Iris pigment epithelial cell (primary cell): Measurements from ENCODE around the gene CSF2.
A peak's percentile ranks its signal among the peaks of the same experiment; 100 is the strongest.

Source experiments
- DNase-seq: peaks from one replicate; pipeline ENCODE4 v3.0.0-alpha.2; 2011; ENCODE audit warnings: low read depth

CSF2 gene

GRCh38 chr5:132073231-132074013, at the start of gene CSF2:
CSF2 (plus strand) TSS chr5:132073789; CDS start chr5:132073824, 35 bp downstream.
- DNase-seq, result peak; percentile 59

DNA sequence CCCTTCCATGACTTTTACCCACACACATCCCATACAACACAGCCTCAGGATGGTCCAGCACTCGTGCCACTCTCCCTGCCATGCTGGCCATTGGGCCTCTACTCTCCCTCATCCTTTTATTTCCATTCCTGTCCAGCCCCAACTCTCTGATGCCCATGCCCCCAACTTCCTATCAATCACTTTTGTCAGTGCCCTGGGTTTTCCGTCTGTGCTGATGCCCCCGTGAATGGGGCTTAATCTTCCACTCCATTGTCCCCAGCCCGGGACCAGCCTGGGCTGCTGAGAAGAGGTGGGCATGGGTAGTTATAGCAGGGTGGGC, 49.5 kb upstream of the CSF2 start:
- no peak for DNase-seq

DNA sequence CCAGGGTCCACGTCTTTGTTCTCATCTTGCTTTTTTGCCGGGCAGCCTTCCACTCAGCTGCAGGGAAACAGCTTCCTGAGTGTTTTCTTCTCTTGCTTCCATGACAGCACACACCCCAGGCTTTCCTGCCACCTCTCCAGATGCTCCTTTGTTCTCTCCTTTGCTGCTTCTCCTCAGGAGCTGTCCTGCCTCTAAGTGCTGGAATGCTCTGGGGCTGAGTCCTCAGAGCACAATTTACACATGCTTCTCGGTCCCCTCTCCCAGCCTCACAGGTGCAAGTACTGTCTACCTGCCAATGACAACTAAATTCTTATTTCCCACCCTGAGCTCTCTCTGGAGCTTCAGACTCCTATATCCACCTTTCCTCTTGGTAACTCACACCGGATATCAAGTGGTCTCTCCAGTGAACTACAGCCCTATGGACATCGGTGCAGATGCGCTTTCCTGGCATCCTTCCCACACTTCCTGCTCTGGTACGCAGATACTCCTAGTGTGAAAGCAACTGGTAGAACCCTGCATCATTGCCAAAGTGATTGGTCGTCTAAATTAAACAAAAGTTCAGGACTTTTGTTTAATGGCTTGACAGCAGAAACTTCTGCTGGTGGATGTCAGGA, 48.7 kb upstream of the CSF2 start:
- no peak for DNase-seq

DNA sequence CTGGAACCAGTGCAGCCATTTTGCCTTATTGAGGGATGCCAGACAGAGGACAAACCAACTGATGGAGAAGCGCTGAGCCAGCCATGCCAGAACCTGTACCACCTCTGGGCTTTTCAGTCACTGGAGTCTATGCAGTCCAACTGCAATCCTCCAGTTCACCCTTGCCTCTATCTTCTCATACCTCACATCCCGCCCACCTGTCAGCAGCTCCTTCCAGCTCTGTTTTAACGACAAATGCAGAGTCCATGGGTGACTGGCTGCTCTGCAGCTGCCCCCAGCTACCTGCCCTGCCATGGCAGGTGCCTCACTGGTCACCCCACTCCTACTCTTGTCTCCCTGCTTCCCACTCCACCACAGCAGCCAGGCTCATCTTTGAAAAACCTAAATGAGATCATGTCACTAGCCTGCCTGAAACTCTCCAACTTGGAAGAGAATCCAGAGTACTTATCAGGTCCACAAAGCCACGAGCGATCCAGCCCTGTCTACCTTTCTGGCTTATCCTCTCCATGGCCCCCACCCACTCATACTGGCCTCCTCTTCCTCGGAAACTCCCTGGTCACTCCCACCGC, 48.1 kb upstream of the CSF2 start:
- no peak for DNase-seq

DNA sequence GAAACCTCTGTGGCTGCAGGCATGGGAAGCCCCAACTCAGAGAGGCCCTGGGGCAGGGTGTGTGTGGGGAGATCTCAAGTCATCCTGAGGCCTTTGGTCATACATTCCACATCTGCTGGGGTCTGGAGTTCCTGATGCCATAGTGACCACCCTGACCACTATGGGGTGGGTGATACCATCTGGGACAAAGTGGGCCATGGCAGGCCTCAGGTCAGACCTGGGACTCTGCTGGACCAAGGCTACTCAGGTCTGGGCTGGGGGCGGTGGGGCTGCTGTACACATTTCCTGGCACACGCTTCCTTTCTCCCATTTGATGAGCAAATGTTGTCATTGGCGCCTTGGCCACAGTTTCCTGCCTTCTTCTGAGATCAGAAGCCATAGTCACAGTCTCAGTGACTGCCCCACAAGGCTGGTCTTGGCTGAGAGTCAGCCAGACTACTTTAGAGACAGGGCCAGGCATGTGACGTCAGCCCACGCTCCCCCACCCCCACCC, 47.0 kb upstream of the CSF2 start:
- no peak for DNase-seq

DNA sequence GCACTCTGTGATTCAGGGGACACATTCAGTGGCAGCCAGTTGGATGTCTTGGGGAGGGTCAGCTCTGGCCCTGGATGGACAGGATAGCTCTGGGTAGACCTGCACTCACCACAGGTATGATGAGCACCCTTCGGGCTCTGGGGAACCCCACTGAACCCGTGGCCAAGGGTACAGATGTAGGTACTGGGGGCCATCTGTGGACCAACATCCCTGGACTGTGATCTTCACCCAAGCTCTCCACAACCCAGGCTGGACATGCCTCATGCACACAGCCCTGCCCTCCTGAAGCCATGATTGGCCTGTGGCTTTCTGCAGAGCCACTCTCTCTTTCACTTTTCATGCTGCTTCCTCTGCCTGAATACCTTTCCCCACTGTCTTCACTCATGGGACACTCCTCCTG, 46.6 kb upstream of the CSF2 start:
- DNase-seq, result no peak

- DNase-seq, result no peak
Measured at GRCh38 chr5:132029609-132030330, 43.8 kb upstream of the CSF2 start.

DNA sequence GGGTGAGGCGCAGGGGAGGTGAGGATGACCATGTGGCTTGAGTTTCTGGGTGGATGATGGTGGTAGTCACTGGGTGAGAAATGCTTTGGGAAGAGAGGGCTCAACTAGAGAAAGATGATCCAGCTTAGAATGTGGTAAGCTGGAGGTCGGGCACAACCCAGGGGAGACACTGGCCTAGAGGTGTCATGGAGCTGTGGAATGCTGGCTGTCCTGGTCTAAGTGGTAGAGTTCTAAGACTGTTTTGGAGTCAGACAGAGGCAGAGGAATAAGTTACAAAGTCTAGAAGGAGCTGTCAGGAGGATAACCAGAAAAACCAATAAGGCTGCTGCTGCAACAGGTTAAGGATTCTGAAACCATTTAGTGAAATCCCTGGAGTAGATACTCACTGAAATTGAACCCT, 43.0 kb upstream of the CSF2 start:
- DNase-seq, result no peak

DNA sequence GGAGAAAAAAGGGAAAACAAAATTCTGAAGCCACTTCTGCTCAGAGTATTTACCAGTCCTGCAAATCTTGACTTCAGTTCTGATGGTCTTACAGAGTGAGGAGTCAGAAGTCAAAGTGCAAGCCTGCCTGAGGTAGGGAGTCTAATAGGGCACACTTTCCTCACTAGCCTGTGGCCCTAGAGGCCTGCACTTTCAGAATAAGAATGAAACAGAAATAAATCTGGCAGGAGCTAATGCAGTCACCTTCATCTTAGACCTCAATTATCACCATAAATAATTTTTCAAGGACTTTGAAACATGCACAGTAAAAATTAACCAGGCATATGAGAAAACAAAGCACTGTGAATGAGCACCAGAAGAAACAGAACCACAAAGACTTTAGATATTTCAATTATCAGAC, 41.4 kb upstream of the CSF2 start:
- no peak for DNase-seq

DNA sequence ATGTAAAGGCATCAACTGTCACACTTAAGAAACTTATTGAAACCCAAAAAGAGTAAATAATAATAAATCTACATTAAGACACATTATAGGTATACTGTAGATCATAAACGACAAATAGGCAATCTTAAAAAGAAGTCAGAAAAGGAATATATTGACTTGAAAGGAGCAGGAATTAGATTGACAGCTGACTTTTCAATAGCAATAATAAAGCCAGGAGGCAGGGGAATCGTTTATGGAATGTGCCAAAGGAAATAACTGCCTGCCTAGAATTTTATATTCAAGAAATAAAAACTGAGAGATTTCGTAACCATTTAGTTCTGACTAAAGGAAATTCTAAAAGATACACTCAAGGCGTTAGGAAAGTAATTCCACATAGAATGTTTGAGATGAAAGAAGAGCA, 40.5 kb upstream of the CSF2 start:
- no peak for DNase-seq

DNA sequence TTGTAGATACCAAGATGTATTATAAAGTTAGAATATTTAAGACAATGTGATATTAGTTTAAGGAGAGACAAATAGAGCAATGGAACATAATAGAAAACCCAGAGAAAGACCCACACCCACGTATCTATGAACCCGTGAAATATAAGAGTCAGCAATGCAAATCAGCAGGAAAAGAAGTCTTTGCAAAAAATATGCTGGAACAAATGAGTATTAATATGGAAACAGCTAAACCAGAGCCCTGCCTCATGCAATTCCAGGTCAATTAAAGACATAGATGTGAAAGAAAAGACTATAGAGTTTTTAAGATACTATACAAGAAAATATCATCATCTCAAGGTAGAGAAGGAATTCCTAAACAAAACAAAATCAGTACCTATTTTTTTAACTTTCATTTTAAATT, 36.2 kb upstream of the CSF2 start:
- no peak for DNase-seq

GRCh38 chr5:132044207-132044606, 29.4 kb upstream of the CSF2 start:
- no peak for DNase-seq

DNA sequence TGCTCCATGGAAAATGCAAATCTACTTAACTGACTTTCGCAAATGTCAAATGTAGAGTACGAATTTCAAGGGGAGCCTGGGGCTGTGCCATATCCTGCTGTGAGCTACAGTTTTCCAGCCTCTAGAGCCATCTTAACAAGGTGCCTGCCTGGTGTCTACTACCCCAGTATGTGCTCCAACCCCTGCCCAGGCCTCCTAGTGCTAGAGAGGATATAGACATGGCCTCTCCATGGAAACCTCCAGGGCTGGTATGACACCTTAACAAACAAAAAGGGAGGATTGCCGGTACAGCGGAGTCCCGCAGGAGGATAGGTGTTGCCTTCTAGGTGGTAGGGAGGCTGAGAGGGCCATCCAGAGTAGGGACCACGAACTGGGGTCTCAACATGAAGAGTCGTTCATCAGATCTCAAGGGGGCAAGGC, 26.7 kb upstream of the CSF2 start:
- DNase-seq, result no peak

GRCh38 chr5:132049093-132049492, 24.5 kb upstream of the CSF2 start:
- DNase-seq, result no peak

GRCh38 chr5:132049559-132049958, 24.0 kb upstream of the CSF2 start:
- DNase-seq, result no peak

GRCh38 chr5:132050136-132050535, 23.5 kb upstream of the CSF2 start:
- DNase-seq, result no peak

- DNase-seq, result no peak
Measured at GRCh38 chr5:132050661-132051552, 22.7 kb upstream of the CSF2 start.

- DNase-seq, result no peak
Measured at GRCh38 chr5:132052520-132052919, 21.1 kb upstream of the CSF2 start.

GRCh38 chr5:132053483-132053882, 20.1 kb upstream of the CSF2 start:
- DNase-seq, result no peak

GRCh38 chr5:132054031-132054696, 19.4 kb upstream of the CSF2 start:
- no peak for DNase-seq
